Breast epithelium (tissue), 4 donors: ENCODE results near the gene GOLGA6A. TPM values are rescaled to one million over a fixed set of nuclear protein-coding genes. Genes with fewer than 3 reads are reported as not detected.
A peak's percentile ranks its signal among the peaks of the same experiment; 100 is the strongest.
"Not testable (repeated sequence)": the region's sequence is repeated elsewhere in the genome, so short reads cannot be mapped to it uniquely, and the experiment has no call there.

Source experiments
- DNase-seq, 2 donors: peaks; one replicate each; pipeline ENCODE4 v3.0.0-alpha.2; 2019; ENCODE audit warnings: low spot score in 2 of 2
- H3K27ac ChIP-seq, 2 donors: fragments of 200-600 bp; sonication (generic) in 1 of 2; one replicate each; pipeline ENCODE4 v1.5.1; 2016 to 2019; ENCODE audit warnings: mild to moderate bottlenecking in 1 of 2
- H3K27me3 ChIP-seq, 2 donors: fragments of 200-600 bp; sonication (generic) in 1 of 2; one replicate each; pipeline versions ENCODE4 v1.5.1 to v1.6.0; 2017 to 2019; ENCODE audit warnings: control low read depth in 1 of 2, mild to moderate bottlenecking in 1 of 2
- H3K36me3 ChIP-seq: fragments of 200-600 bp; one replicate; pipeline ENCODE4 v1.5.1; 2019
- H3K4me1 ChIP-seq, 2 donors: fragments of 200-600 bp; sonication (generic); one replicate each; pipeline ENCODE4 v1.5.1; 2016 to 2019; ENCODE audit warnings: control low read depth in 1 of 2
- H3K4me3 ChIP-seq, 3 donors: fragments of 200-600 bp; sonication (generic); 1 replicate in 2 of 3; 2 replicates in 1 of 3; pipeline ENCODE4 v1.5.1; 2016 to 2019; ENCODE audit warnings: mild to moderate bottlenecking in 3 of 3, moderate library complexity in 2 of 3
- H3K9me3 ChIP-seq, 2 donors: fragments of 200-600 bp; sonication (generic) in 1 of 2; one replicate each; pipeline ENCODE4 v1.5.1; 2016 to 2019; ENCODE audit warnings: control low read depth in 1 of 2
- POLR2A ChIP-seq: fragments of 450-650 bp; IDR thresholded peaks from one replicate; pipeline ENCODE4 v1.6.1; 2016; ENCODE audit warnings: antibody characterized with exemption, mild to moderate bottlenecking, moderate library complexity
- POLR2AphosphoS5 ChIP-seq, 3 donors: sonication (generic); formaldehyde crosslinking; IDR thresholded peaks; one replicate each; pipeline ENCODE4 v1.6.1; 2017; ENCODE audit warnings: antibody characterized with exemption in 3 of 3
- intact Hi-C: fragments of 100-400 bp; cut with DNase I; formaldehyde crosslinking; loops from one replicate; pipeline ENCODE4 v1.15.1; 2023; ENCODE audit warnings: low total_unique reads
- total RNA-seq, 3 donors: library from RNA; depleted of rRNA; stranded (reverse); fragments of >200 nt; gene quantifications; one replicate each; pipeline ENCODE4 v1.1.0, GENCODE V29; 2016
- TF ChIP-seq, protein P1 (sequence below), 3 donors: fragments of 450-650 bp; IDR thresholded peaks; one replicate each; pipeline ENCODE4 v1.5.1; 2016 to 2017; ENCODE audit warnings: antibody characterized with exemption in 3 of 3, mild to moderate bottlenecking in 3 of 3, moderate library complexity in 3 of 3

Gene GOLGA6A
- total RNA-seq, 3 donors from 2014 or later = 1.0 TPM; not detected in 2

DNA sequence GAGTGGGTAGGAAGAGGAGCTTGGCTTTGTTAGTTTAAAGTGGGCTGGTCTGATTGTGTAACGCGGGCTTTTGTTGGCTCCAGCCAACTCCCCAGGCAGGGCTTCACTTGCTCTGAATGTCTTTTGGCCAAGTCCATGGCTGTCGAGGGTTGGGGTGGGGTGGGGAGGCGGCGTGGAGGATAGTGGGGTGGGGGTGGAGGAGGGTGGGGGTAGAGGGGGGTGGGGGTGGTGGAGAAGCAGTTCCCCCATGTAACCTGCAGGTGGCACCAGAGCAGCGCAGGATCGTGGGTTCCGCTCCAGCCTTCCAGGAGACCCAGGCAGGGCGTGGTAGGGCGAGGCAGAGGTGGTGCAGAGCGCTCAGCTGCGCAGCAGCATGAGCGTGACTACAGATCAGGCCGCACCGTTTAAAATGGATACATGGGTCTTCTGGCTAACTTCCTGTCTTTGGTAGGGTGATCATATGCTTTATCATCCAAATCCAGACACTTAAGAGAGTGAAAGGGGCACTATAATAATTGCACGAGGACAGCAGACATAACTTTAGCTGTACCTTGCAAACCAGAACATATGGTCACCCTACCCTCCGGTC lies 28.3 kb downstream of the GOLGA6A start:
- H3K36me3 ChIP-seq = no peaks in the 10 kb centered on the region
- H3K27me3 ChIP-seq = no peaks in the 10 kb centered on the region
- H3K4me1 ChIP-seq = peaks cover 0 to 16% of the 10 kb centered on the region in 2 donors
- no peaks in the 10 kb centered on the region for H3K9me3 ChIP-seq
- peak overlapping the region in 1 of 2 donors; percentile 66 for H3K27ac ChIP-seq
- DNase-seq = peak; percentile 77 to 84
- peak overlapping the region in 2 of 3 donors; percentile 21 to 34 for H3K4me3 ChIP-seq
- intact Hi-C loops = no loop called here
- TF ChIP-seq, protein P1, sequence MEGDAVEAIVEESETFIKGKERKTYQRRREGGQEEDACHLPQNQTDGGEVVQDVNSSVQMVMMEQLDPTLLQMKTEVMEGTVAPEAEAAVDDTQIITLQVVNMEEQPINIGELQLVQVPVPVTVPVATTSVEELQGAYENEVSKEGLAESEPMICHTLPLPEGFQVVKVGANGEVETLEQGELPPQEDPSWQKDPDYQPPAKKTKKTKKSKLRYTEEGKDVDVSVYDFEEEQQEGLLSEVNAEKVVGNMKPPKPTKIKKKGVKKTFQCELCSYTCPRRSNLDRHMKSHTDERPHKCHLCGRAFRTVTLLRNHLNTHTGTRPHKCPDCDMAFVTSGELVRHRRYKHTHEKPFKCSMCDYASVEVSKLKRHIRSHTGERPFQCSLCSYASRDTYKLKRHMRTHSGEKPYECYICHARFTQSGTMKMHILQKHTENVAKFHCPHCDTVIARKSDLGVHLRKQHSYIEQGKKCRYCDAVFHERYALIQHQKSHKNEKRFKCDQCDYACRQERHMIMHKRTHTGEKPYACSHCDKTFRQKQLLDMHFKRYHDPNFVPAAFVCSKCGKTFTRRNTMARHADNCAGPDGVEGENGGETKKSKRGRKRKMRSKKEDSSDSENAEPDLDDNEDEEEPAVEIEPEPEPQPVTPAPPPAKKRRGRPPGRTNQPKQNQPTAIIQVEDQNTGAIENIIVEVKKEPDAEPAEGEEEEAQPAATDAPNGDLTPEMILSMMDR (IDR thresholded peaks at IDR 0.05) = peak in 2 of 3 donors; percentile 21 to 48
- TF ChIP-seq POLR2AphosphoS5 (IDR thresholded peaks at IDR 0.05) = peak in 1 of 3 donors; percentile 40
- no peak for TF ChIP-seq POLR2A

GRCh38 chr15:74053517-74053916 lies 28.8 kb downstream of the GOLGA6A start:
- DNase-seq = no peak
- intact Hi-C loops = no loop called here
- Histone ChIP-seq H3K4me1 (peaks cover 0 to 16% of the 10 kb centered on the region in 2 donors), H3K27ac (peak overlapping the region in 1 of 2 donors; percentile 66), H3K9me3 (no peaks in the 10 kb centered on the region), H3K36me3 (no peaks in the 10 kb centered on the region), H3K4me3 (peak overlapping the region in 2 of 3 donors; percentile 21 to 34), H3K27me3 (no peaks in the 10 kb centered on the region)
- TF ChIP-seq POLR2A = no peak
- TF ChIP-seq, protein P1 (IDR thresholded peaks at IDR 0.05) = no peak
- TF ChIP-seq POLR2AphosphoS5 (IDR thresholded peaks at IDR 0.05) = no peak

DNA sequence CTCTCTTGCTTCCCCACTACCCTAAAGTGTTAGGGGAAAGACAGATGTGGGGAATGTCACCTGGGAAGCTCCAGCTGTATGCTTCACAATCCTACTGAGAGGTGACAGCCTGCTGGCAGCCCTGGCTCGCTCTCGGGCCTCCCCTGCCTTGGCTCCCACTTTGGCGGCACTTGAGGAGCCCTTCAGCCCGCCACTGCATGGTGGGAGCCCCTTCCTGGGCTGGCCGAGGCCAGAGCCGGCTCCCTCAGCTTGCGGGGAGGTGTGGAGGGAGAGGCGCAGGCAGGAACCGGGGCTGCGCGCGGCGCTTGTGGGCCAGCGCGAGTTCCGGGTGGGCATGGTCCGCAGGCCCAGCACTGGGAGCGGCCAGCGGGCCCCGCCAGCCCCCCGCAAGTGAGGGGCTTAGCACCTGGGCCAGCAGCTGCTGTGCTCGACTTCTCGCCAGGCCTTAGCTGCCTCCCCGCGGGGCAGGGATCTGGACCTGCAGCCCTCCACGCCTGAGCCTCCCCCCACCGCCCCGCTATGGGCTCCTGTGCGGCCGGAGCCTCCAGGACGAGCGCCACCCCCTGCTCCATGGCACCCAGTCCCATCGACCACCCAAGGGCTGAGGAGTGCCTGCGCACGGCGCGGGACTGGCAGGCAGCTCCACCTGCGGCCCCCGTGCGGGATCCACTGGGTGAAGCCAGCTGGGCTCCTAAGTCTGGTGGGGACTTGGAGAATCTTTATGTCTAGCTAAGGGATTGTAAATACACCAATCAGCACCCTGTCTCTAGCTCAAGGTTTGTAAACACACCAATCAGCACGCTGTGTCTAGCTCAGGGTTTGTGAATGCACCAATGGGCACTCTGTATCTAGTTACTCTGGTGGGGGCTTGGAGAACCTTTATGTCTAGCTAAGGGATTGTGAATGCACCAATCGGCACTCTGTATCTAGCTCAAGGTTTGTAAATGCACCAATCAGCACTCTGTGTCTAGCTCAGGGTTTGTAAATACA lies 29.8 kb downstream of the GOLGA6A start:
- peaks cover 3 to 16% of the 10 kb centered on the region in 2 donors for H3K4me1 ChIP-seq
- H3K36me3 ChIP-seq, H3K4me3 ChIP-seq, H3K27me3 ChIP-seq, DNase-seq, intact Hi-C loops, H3K9me3 ChIP-seq: not testable (repeated sequence)
- peak overlapping the region; percentile 89 to 91 for H3K27ac ChIP-seq

- peak in 1 of 2 donors; percentile 60 for DNase-seq
- Histone ChIP-seq H3K9me3 (no peaks in the 10 kb centered on the region), H3K36me3 (no peaks in the 10 kb centered on the region), H3K27me3 (no peaks in the 10 kb centered on the region), H3K27ac (peak overlapping the region; percentile 89 to 91), H3K4me1 (peaks cover 3 to 16% of the 10 kb centered on the region in 2 donors), H3K4me3 (peak overlapping the region in 2 of 3 donors; percentile 10 to 19)
- intact Hi-C loops = no loop called here
- peak in 1 of 3 donors; percentile 8 for TF ChIP-seq POLR2AphosphoS5 (IDR thresholded peaks at IDR 0.05)
- TF ChIP-seq, protein P1 (IDR thresholded peaks at IDR 0.05) = no peak
- TF ChIP-seq POLR2A = no peak
Measured at GRCh38 chr15:74050556-74051234, 31.7 kb downstream of the GOLGA6A start.

DNA sequence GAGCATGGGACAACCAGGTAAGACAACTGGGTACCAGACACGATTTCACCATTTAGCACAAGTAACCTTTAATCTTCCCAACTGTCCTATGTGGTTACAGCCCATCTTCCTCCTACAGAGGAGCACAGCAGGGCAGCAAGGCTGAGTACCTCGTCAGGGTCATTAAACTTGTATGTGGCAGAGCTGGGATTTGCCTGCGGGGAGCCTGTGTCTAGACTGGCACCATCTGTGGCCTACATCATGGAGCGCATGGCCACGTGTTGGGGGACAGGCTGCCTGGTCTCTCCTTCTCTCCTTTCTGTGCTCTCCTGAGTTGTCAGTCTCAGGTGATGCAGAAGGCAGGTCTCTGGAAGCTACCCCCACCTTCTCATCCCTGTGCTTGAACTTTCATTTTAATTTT lies 32.2 kb downstream of the GOLGA6A start:
- Histone ChIP-seq H3K27ac (peak overlapping the region; percentile 89 to 91), H3K4me1 (peaks cover 3 to 16% of the 10 kb centered on the region in 2 donors), H3K9me3 (no peaks in the 10 kb centered on the region), H3K36me3 (no peaks in the 10 kb centered on the region), H3K27me3 (no peaks in the 10 kb centered on the region), H3K4me3 (no peak overlapping the region)
- TF ChIP-seq, protein P1 (IDR thresholded peaks at IDR 0.05) = no peak
- TF ChIP-seq POLR2AphosphoS5 (IDR thresholded peaks at IDR 0.05) = no peak
- no peak for TF ChIP-seq POLR2A
- intact Hi-C loops = no loop called here
- DNase-seq = no peak
